GM18951 (cell line): ENCODE measurements around the gene MICAL2.

Experiments used
- POLR2A ChIP-seq: IDR thresholded peaks from 4 replicates; pipeline ENCODE4 v1.6.1; 2011; ENCODE audit warnings: mild to moderate bottlenecking; ENCODE audit not compliant: insufficient read length, insufficient read depth; ENCODE audit errors: extremely low read depth
- in situ Hi-C: fragments of 300-500 bp; cut with MboI; formaldehyde crosslinking; loops from one replicate; pipeline ENCODE4 v1.12.0; 2022; ENCODE audit warnings: low sequenced_read_pairs, mixed read lengths, inconsistent platforms; ENCODE audit not compliant: unreplicated experiment

The MICAL2 gene

GRCh38 chr11:12170984-12171383 is 60.6 kb downstream of the MICAL2 start:
- no peak for TF ChIP-seq POLR2A
- in situ Hi-C loops, result no loop called here

DNA sequence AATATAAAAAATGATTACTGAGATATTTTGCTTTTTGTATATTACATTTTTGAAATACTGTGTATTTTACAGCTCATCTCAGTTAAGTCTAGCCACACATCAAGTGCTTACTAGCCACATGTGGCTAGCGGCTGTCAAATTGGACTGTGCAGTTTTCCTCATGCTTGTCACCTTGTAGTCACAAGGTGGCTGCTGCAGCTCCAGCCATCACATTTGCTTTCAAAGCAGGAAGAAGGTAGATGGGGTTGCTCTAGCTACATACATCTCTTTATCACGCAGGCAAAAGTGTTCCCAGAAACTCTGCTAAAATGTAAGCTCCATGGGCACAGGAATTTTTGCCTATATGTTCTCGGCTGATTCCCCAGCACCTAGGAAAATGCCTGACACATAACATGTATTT is 61.5 kb downstream of the MICAL2 start:
- in situ Hi-C loops, result no loop called here

DNA sequence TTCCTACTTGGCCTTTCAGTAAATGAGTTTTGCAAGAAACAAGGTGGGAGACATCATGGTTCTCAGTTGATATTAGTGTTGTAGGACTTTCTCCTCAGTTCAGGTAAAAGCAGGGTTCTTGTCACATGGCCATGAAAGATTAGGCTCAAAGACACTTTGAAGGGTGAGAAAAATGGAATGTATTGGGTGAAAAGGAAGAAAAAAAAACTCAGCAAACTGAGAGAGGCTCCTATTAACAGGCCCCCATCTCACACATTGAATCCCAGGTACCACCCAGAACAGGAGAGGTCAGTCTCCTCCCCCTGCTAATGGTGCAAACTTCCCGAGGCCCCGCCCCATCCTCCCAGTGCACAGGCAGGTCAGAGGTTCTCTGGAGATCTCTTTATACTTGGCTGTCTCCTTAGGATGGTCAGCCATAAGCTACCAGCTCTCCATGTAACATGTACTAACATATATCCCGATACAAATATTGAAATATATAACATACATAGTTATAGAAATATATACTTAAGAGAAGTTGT is 62.2 kb downstream of the MICAL2 start:
- in situ Hi-C loops, result no loop called here
- TF ChIP-seq POLR2A, result no peak

More for the DNA sequence above, 61.5 kb downstream of the MICAL2 start:
- no peak for TF ChIP-seq POLR2A

DNA sequence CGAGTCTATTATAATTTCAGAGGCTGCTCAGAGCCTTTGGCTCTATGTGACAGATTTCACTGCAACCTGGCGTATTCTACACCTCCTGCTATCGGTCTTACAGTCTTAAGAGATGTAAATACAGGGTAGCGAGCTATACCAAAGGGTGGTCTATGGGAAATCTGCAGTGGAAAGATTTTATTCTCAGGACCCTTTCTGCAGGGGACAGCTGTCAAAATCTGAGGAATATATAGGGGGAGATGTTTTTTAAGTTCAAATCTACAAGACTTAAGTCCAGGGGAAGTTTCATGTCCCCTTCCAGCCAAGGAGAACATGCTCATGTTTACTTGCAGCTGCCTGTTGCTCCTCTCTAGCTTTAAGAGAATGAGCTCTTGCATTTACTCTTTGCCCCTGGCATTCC is 62.7 kb downstream of the MICAL2 start:
- TF ChIP-seq POLR2A, result no peak
- in situ Hi-C loops, result no loop called here

DNA sequence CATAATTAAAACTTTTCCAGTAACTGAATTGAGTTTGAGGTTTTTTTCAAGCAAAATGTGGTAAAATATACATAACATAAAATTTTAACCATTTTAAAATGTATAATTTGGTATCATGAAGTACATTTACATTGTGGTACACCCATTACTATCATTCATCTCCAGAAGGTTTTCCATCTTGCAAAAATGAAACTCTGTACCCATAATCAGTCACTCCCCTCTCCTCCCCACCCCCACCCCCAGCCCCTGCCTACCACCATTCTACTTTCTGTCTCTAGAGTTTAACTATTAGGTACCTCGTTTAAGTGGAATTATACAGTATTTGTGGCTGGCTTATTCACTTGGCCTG is 63.7 kb downstream of the MICAL2 start:
- TF ChIP-seq POLR2A, result no peak
- in situ Hi-C loops, result no loop called here

GRCh38 chr11:12174477-12175143 is 64.2 kb downstream of the MICAL2 start:
- in situ Hi-C loops, result no loop called here
- no peak for TF ChIP-seq POLR2A

- TF ChIP-seq POLR2A, result no peak
- in situ Hi-C loops, result no loop called here
Measured at GRCh38 chr11:12175694-12176241, 65.4 kb downstream of the MICAL2 start.

DNA sequence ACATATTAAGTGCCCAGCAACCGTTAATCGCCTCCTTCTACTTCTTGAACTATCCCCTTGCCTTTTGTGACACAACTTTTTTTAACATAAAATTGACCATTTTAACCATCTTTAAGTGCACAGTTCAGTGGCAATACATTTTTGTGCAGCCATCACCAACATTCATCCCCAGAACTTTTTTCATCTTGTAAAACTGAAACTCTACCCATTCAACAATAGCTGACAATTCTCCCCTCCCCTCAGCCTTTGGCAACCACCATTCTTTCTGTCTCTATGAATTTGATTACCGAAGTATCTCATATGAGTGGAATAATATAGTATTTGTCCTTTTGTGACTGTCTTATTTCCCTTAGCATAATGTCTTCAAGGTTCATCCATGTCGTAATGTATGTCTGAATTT is 66.0 kb downstream of the MICAL2 start:
- in situ Hi-C loops, result no loop called here
- TF ChIP-seq POLR2A, result no peak

DNA sequence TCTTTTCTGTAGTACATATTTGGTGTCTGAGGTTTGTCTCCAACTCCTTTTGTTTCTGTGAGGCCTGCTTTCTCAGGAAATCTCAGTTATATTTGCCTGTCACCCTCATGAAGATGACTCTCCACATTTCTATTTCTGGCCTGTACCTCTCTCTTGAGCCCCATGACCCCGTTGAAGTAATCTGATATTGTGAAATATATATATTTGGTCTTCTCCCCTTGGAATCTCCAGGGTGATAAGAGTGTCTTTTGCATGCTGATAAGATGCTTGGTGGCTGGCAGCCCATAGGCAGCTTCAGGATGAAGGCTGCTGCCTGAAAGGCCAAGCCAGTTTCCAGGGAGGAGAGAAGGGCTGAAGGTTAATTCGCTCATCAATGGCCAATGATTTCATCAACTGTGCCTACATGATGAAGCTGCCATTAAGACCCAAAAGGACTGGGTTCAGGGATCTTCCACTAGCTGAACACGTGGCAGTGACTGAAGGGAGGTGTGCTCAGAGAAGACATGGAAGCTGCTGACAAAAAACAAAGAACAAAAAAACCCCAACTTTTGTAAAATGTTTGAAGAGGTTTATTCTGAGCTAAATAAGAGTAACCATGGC is 67.4 kb downstream of the MICAL2 start:
- in situ Hi-C loops, result no loop called here
- no peak for TF ChIP-seq POLR2A

GRCh38 chr11:12179019-12179418 is 68.6 kb downstream of the MICAL2 start:
- in situ Hi-C loops, result no loop called here
- no peak for TF ChIP-seq POLR2A

DNA sequence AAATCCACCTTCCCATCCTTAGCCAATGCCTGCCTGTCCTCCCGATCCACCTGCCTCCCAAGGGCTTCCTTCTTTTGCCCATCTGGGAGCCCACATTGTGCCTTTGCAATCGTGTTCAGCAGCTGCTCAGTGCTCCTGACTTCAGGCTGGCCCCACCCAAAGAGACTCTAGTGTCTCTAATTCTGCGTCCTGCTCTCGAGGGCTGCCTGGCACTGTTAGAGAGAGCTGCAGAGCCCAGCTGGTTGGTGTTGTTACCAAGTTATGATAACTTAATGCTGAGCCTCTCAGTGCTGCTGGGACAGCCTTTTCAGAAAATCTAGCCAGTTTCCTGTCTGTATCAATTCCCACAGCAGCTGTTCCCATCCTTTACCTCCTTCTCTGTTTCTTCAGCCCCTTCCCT is 69.1 kb downstream of the MICAL2 start:
- in situ Hi-C loops, result no loop called here
- no peak for TF ChIP-seq POLR2A

DNA sequence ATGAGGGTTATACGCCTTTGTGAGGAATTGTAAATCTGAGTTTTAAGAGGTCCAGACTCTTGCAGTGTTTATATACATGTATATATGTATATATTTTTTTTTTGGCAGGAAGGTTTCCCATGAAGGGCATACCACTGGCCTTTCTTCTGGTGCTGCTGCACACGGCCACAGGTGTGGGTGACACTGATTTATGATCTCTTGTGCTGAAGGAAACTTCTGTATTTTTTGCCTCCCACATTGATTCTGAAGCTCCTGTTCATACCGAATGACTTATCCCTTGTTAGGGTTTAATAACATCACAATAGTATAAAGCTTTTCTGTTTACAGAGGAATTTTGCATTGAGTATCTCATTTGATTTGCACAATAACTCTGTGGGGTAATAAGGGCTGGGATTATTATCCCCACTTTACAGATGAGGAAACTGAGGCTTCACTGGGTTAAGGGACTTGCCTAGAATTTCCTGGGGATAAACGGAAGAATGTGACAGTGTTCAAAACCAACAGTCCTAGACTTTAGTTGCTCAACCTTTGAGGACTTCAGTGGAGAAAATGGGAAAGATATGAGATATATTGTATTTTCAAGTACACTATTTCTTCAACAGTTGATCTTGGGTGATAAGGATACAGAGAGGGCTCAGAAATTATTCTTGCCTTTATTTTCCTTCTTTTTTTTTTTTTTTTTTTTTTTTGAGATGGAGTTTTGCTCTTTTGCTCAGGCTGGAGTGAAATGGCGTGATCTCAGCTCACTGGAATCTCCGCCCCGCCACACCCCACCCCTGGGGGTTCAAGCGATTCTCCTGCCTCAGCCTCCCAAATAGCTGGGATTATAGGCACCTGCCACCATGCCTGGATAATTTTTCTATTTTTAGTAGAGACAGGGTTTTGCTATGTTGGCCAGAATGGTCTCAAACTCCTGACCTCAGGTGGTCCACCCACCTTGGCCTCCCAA is 70.1 kb downstream of the MICAL2 start:
- in situ Hi-C loops, result no loop called here

GRCh38 chr11:12182302-12182675 is 71.9 kb downstream of the MICAL2 start:
- in situ Hi-C loops, result no loop called here
- TF ChIP-seq POLR2A, result no peak

More for the DNA sequence above, 70.1 kb downstream of the MICAL2 start:
- no peak for TF ChIP-seq POLR2A
